Measurements from ENCODE around the gene MLLT3.

DNA sequence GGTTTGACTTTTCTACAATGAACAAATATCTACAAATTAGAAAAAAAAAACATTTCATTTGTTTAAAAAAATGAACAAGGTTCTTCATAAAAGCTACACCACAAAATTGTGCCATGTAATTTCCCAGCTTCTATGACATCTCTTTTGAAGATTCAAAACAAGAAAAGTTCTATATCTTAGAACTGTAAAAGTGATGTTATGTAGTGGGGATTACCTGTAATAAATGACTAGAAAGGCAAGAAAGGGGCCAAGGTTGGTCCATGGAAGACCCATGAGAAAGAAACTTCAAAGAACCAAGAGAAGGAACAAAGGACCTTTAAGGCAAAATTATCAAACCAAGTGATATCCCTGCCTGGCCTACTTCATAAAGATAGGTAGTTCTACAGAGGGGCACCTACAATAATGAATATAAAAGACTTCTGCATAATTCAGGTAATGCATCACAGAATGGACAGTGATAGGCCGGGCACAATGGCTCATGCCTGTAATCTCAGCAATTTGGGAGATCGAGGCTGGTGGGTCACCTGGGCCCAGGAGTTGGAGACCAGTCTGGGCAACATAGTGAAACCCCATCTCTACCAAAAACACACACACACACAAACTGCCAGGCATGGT lies 7.6 kb downstream of the MLLT3 start:
- TF ChIP-seq, protein P1, sequence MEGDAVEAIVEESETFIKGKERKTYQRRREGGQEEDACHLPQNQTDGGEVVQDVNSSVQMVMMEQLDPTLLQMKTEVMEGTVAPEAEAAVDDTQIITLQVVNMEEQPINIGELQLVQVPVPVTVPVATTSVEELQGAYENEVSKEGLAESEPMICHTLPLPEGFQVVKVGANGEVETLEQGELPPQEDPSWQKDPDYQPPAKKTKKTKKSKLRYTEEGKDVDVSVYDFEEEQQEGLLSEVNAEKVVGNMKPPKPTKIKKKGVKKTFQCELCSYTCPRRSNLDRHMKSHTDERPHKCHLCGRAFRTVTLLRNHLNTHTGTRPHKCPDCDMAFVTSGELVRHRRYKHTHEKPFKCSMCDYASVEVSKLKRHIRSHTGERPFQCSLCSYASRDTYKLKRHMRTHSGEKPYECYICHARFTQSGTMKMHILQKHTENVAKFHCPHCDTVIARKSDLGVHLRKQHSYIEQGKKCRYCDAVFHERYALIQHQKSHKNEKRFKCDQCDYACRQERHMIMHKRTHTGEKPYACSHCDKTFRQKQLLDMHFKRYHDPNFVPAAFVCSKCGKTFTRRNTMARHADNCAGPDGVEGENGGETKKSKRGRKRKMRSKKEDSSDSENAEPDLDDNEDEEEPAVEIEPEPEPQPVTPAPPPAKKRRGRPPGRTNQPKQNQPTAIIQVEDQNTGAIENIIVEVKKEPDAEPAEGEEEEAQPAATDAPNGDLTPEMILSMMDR (IDR thresholded peaks at IDR 0.05; ENCODE audit: low read depth, low read length): no peak
- TF ChIP-seq EZH2phosphoT487 (IDR thresholded peaks at IDR 0.05; ENCODE audit: low read depth): no peak

Measured in OCI-LY3 (cell line).